GM12878 (cell line): Measurements from ENCODE around the gene ATF3. TPM values are rescaled to one million over a fixed set of nuclear protein-coding genes. Genes with fewer than 3 reads are reported as not detected.
A peak's percentile ranks its signal among the peaks of the same experiment; 100 is the strongest.

Experiments
- ATAC-seq: fragments of 200-7000 bp; cut with Tn5 transposase; 3 replicates; pipeline ENCODE4 v1.9.1; 2020; ENCODE audit warnings: mild to moderate bottlenecking, moderate library complexity
- BruUV-seq: library from RNA; stranded (reverse); fragments of 400-500 nt; replicated peaks from 2 replicates; lab custom pipeline; 2021; lab: Mats Ljungman, UMichigan
- CTCF ChIA-PET: fragments of 300-600 bp; sonication (Branson Sonifier 250); formaldehyde crosslinking; extraction: SDS; loops from one replicate; lab custom pipeline; 2021; ENCODE audit warnings: inconsistent platforms; lab: Yijun Ruan, JAX
- POLR2A ChIA-PET: fragments of 350-600 bp; formaldehyde crosslinking; extraction: SDS; loops from one replicate; lab custom pipeline; 2021; ENCODE audit warnings: inconsistent platforms; lab: Charles Lee
- RAD21 ChIA-PET: fragments of 300-600 bp; sonication (Branson Sonifier 250); formaldehyde crosslinking; loops from one replicate; lab custom pipeline; 2023; ENCODE audit warnings: antibody characterized with exemption; ENCODE audit not compliant: unreplicated experiment; lab: Charles Lee
- SMC1A ChIA-PET: fragments of 300-600 bp; sonication (Branson Sonifier 250); formaldehyde crosslinking; loops from one replicate; lab custom pipeline; 2023; ENCODE audit not compliant: unreplicated experiment, uncharacterized antibody; lab: Charles Lee
- DNase-seq: peaks from one replicate; pipeline ENCODE4 v3.0.0-alpha.2; 2011; ENCODE audit warnings: low read depth, low spot score
- FAIRE-seq: peaks from 3 replicates; lab custom pipeline; 2011; peaks lifted over from hg19 to GRCh38; lab: Jason Lieb, UNC
- H2AFZ ChIP-seq: 2 replicates; pipeline ENCODE4 v1.6.0; 2011; ENCODE audit warnings: low read depth, low read length, control low read depth; ENCODE audit not compliant: control insufficient read depth
- H3K27ac ChIP-seq: 2 replicates; pipeline ENCODE4 v1.5.1; 2011; ENCODE audit warnings: control low read depth; ENCODE audit not compliant: control insufficient read depth, insufficient read depth
- H3K27me3 ChIP-seq, 2 experiments: replicated peaks in 1 of 2; 2 replicates each; pipeline versions ENCODE4 v1.6.0 to v1.6.1; 2011; ENCODE audit warnings: low read length in 1 of 2; ENCODE audit not compliant: control insufficient read depth in 2 of 2, insufficient read depth in 2 of 2
- H3K36me3 ChIP-seq, 2 experiments: 2 replicates each; pipeline ENCODE4 v1.5.1; 2011; ENCODE audit warnings: low read length in 1 of 2; ENCODE audit not compliant: control insufficient read depth in 2 of 2, insufficient read depth in 2 of 2
- H3K4me1 ChIP-seq: 2 replicates; pipeline ENCODE4 v1.6.1; 2011; ENCODE audit warnings: mild to moderate bottlenecking, low read length, moderate library complexity, mixed read lengths; ENCODE audit not compliant: control insufficient read depth, insufficient read depth
- H3K4me2 ChIP-seq: 2 replicates; pipeline ENCODE4 v1.6.0; 2011; ENCODE audit warnings: control low read depth; ENCODE audit not compliant: control insufficient read depth, insufficient read depth
- H3K4me3 ChIP-seq: fragments of 200-600 bp; sonication (generic); 2 replicates; pipeline ENCODE4 v1.5.1; 2016
- H3K79me2 ChIP-seq: 2 replicates; pipeline ENCODE4 v1.6.0; 2011; ENCODE audit warnings: low read length; ENCODE audit not compliant: control insufficient read depth, insufficient read depth
- H3K9ac ChIP-seq: 2 replicates; pipeline ENCODE4 v1.8.0; 2011; ENCODE audit warnings: low read length, control low read depth, mixed read lengths; ENCODE audit not compliant: control insufficient read depth, insufficient read depth
- H3K9me3 ChIP-seq: replicated peaks from 3 replicates; pipeline ENCODE4 v1.5.1; 2011; ENCODE audit warnings: mild to moderate bottlenecking, low read length; ENCODE audit not compliant: control insufficient read depth, insufficient read depth
- H4K20me1 ChIP-seq: 2 replicates; pipeline ENCODE4 v1.6.0; 2011; ENCODE audit not compliant: control insufficient read depth, insufficient read depth
- ASH2L ChIP-seq: fragments of 300-600, 200-600 bp; sonication (generic); IDR thresholded peaks from 2 replicates; pipeline ENCODE4 v1.6.1; 2017; ENCODE audit warnings: low read depth, mild to moderate bottlenecking, borderline replicate concordance
- FOXM1 ChIP-seq: IDR thresholded peaks from 2 replicates; pipeline ENCODE4 v1.6.1; 2012; ENCODE audit warnings: low read depth, mild to moderate bottlenecking, inconsistent platforms, low read length, moderate library complexity
- GABPA ChIP-seq: IDR thresholded peaks from 2 replicates; pipeline ENCODE4 v1.6.1; 2014; ENCODE audit warnings: antibody characterized with exemption, low read depth, mild to moderate bottlenecking, inconsistent platforms
- IRF4 ChIP-seq: IDR thresholded peaks from 2 replicates; pipeline ENCODE4 v1.6.1; 2011; ENCODE audit warnings: low read depth, low read length
- MLLT1 ChIP-seq: fragments of 450-650 bp; IDR thresholded peaks from 2 replicates; pipeline ENCODE4 v1.6.1; 2016; ENCODE audit warnings: mild to moderate bottlenecking
- NFYA ChIP-seq: IDR thresholded peaks from 2 replicates; pipeline ENCODE4 v1.6.1; 2011; ENCODE audit warnings: low read depth, mild to moderate bottlenecking, low read length, improper control_type of control experiment, borderline replicate concordance
- TBL1XR1 ChIP-seq: IDR thresholded peaks from 2 replicates; pipeline ENCODE4 v1.6.1; 2012; ENCODE audit warnings: low read depth, low read length, improper control_type of control experiment
- YBX1 ChIP-seq: fragments of 450-650 bp; IDR thresholded peaks from 2 replicates; pipeline ENCODE4 v1.6.1; 2016; ENCODE audit warnings: antibody characterized with exemption
- WGBS: methylation state at CpG from one replicate; pipeline ENCODE4 v1.1.6; 2016; ENCODE audit warnings: low lambda C conversion rate; ENCODE audit not compliant: insufficient replicate concordance, insufficient coverage; ENCODE audit errors: missing lambda C conversion rate; 5-methylcytosine and 5-hydroxymethylcytosine counted together
- in situ Hi-C: fragments of 300-500 bp; cut with MboI; formaldehyde crosslinking; loops from 9 replicates; pipeline ENCODE4 v1.14.3; 2018; ENCODE audit warnings: mixed read lengths
- intact Hi-C: fragments of 100-400 bp; cut with micrococcal nuclease; formaldehyde crosslinking; loops from one replicate; pipeline ENCODE4 v1.14.2; 2022; ENCODE audit not compliant: unreplicated experiment
- polyA plus RNA-seq, 11 experiments: library from polyadenylated mRNA; depleted of rRNA in 4 of 11; unstranded in 6 of 11; stranded (reverse) in 5 of 11; fragments of >200 nt; fragmentation: Nextera tagmentation in 4 of 11; fragmentation: Illumina TruSeq in 1 of 11; extraction: Ambion mirVana in 4 of 11; extraction: Trizol in 1 of 11; gene quantifications; 1 replicate in 1 of 11; 2 replicates in 10 of 11; pipeline versions ENCODE4 v1.2.1 to v1.2.3, GENCODE V29; 2011 to 2016; ENCODE audit warnings: inconsistent platforms in 2 of 11, missing spikeins in 2 of 11, low read depth in 1 of 11
- total RNA-seq, 4 experiments: library from RNA; depleted of rRNA in 3 of 4; stranded (reverse); fragments of >200 nt in 3 of 4; fragmentation: Illumina TruSeq in 1 of 4; extraction: Trizol in 1 of 4; gene quantifications; 2 replicates each; pipeline versions ENCODE4 v1.2.1 to v1.2.3, GENCODE V29; 2013 to 2021
- TF ChIP-seq, protein P1 (sequence below): fragments of 150-350 bp; IDR thresholded peaks from 2 replicates; pipeline ENCODE4 v1.6.1; 2016; ENCODE audit warnings: low read depth, low read length

ATF3 gene
- total and polyA plus RNA-seq, 10 of the 15 experiments (the other 5 are each of a cell fraction or from before 2014, with no cell fraction given), result 3.0 to 13.9 (median 8.3) TPM

DNA sequence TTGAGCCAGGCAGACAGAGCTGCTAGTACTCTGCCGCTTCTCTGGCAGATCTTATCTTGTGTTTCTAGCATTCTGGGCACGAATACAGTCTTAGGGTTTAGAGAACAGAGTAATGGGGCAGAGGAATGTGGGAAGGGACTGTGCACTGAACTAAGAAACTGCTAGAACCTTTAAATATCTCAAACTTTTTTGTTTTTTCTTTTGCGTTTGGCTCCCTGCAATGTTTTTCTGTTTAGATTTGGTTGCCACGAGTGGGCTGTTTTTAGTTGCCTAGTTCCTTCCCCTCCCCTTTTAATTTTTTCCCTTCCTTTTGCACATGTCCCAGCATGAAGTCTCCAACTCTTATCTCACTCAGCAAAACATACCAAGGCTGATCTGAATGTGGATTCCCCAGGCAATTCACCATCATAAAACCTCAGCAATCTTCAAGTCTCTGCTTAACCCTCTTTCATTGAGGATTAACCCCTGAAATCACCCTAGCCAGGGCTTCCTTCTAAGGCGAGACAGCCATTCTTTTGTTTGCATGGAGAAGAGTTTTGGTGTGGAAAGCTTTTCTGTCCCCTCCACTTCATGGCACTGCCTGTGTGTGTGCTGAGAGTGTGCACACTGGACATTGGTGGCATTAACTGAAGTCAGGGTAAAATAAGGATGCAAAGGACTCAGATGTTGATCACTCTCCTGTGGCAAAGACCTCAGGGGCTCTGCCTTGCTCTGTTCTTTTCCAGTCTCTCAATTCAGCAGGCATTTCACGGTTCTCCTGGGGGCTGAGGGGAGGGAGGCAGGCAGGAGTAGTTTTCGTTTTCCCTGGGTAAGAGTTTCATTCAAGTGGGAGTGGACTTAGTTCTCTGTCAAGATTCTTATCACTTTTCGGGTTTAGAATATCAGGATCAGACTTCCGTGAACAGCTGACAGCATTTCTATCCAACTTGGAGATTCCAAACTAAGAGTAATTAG is 2.8 kb upstream of the ATF3 start:
- ChIA-PET POLR2A (interaction anchor here (0.6 to 3.2 kb wide), 4 partner anchors 8 to 19 kb away, joined by 3 to 48 read pairs (median 16); no protein-coding TSS in a partner anchor), CTCF (interaction anchor here (0.7 to 4.2 kb wide), 3 partner anchors 9 to 127 kb away, joined by 3 to 38 read pairs (median 20); no protein-coding TSS in a partner anchor)
- H3K9me3 ChIP-seq, result no peaks in the 10 kb centered on the region
- 70% methylated on average over 9 of the region's 9 CpGs for WGBS
- no peaks in the 10 kb centered on the region for H3K36me3 ChIP-seq
- intact Hi-C loops, result loop anchor here (2.0 to 10.0 kb wide), 2 partner anchors 95 to 259 kb away; no protein-coding TSS in a partner anchor
- peaks cover 22% of the 10 kb centered on the region for H3K79me2 ChIP-seq
- no peaks in the 10 kb centered on the region for H4K20me1 ChIP-seq
- no peak overlapping the region for H3K4me3 ChIP-seq
- peaks cover 0 to 6% of the 10 kb centered on the region in 2 experiments; a peak in 1 of 4 replicates for H3K27me3 ChIP-seq
- ATAC-seq, result no peak
- TF ChIP-seq YBX1, result no peak
- no peak for TF ChIP-seq NFYA
- TF ChIP-seq, protein P1, sequence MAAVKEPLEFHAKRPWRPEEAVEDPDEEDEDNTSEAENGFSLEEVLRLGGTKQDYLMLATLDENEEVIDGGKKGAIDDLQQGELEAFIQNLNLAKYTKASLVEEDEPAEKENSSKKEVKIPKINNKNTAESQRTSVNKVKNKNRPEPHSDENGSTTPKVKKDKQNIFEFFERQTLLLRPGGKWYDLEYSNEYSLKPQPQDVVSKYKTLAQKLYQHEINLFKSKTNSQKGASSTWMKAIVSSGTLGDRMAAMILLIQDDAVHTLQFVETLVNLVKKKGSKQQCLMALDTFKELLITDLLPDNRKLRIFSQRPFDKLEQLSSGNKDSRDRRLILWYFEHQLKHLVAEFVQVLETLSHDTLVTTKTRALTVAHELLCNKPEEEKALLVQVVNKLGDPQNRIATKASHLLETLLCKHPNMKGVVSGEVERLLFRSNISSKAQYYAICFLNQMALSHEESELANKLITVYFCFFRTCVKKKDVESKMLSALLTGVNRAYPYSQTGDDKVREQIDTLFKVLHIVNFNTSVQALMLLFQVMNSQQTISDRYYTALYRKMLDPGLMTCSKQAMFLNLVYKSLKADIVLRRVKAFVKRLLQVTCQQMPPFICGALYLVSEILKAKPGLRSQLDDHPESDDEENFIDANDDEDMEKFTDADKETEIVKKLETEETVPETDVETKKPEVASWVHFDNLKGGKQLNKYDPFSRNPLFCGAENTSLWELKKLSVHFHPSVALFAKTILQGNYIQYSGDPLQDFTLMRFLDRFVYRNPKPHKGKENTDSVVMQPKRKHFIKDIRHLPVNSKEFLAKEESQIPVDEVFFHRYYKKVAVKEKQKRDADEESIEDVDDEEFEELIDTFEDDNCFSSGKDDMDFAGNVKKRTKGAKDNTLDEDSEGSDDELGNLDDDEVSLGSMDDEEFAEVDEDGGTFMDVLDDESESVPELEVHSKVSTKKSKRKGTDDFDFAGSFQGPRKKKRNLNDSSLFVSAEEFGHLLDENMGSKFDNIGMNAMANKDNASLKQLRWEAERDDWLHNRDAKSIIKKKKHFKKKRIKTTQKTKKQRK, result no peak
- no peak for TF ChIP-seq MLLT1
- TF ChIP-seq TBL1XR1, result no peak
- TF ChIP-seq IRF4, result no peak
- no peak for TF ChIP-seq FOXM1
- no peak for TF ChIP-seq ASH2L
- no peak for TF ChIP-seq GABPA
- TF ChIP-seq, all 136 proteins: peak for 0
- no peak for DNase-seq
- SMC1A ChIA-PET, result interaction anchor here (0.8 to 4.0 kb wide), 3 partner anchors 9 to 39 kb away, joined by 4 to 29 read pairs (median 4); no protein-coding TSS in a partner anchor
- no peak overlapping the region for H3K27ac ChIP-seq
- FAIRE-seq, result no peak
- H2AFZ ChIP-seq, result no peak overlapping the region
- in situ Hi-C loops, result no loop called here
- peaks cover 14% of the 10 kb centered on the region for H3K4me1 ChIP-seq
- no peak overlapping the region for H3K9ac ChIP-seq
- peak overlapping the region; percentile 99 for H3K4me2 ChIP-seq
- RAD21 ChIA-PET, result interaction anchor here (1.1 to 3.0 kb wide), 4 partner anchors 9 to 129 kb away, joined by 4 to 30 read pairs (median 6); no protein-coding TSS in a partner anchor
- BruUV-seq, result no TSS peak
